Memory B cell (primary cell): ENCODE measurements around the gene TRIM45.
A peak's percentile ranks its signal among the peaks of the same experiment; 100 is the strongest.

Source experiments
- ATAC-seq: fragments of 150-1000 bp; cut with Tn5 transposase; 2 replicates; pipeline ENCODE4 v1.10.0; 2021; ENCODE audit warnings: low read depth, mild to moderate bottlenecking, moderate library complexity
- DNase-seq, 2 donors: peaks; one replicate each; pipeline ENCODE4 v3.0.0; 2022; ENCODE audit warnings: low spot score in 2 of 2
- H3K27ac Mint-ChIP-seq: one replicate; pipeline ENCODE4 v1.8.0; 2022; ENCODE audit warnings: mild to moderate bottlenecking, moderate library complexity, mixed read lengths
- H3K27me3 Mint-ChIP-seq: one replicate; pipeline ENCODE4 v1.8.0; 2022; ENCODE audit warnings: mixed read lengths
- H3K36me3 Mint-ChIP-seq: one replicate; pipeline ENCODE4 v1.8.0; 2022; ENCODE audit warnings: mild to moderate bottlenecking, mixed read lengths
- H3K4me1 Mint-ChIP-seq: one replicate; pipeline ENCODE4 v1.8.0; 2022; ENCODE audit warnings: mixed read lengths
- H3K4me3 Mint-ChIP-seq: one replicate; pipeline ENCODE4 v1.8.0; 2022; ENCODE audit warnings: mild to moderate bottlenecking, moderate library complexity, mixed read lengths
- H3K9me3 Mint-ChIP-seq: one replicate; pipeline ENCODE4 v1.8.0; 2022; ENCODE audit warnings: mixed read lengths

Gene TRIM45

GRCh38 chr1:117076648-117077047, 44.9 kb downstream of the TRIM45 start:
- peaks cover 44% of the 10 kb centered on the region for H3K36me3 Mint-ChIP-seq
- DNase-seq = no peak
- no peak overlapping the region for H3K4me3 Mint-ChIP-seq

DNA sequence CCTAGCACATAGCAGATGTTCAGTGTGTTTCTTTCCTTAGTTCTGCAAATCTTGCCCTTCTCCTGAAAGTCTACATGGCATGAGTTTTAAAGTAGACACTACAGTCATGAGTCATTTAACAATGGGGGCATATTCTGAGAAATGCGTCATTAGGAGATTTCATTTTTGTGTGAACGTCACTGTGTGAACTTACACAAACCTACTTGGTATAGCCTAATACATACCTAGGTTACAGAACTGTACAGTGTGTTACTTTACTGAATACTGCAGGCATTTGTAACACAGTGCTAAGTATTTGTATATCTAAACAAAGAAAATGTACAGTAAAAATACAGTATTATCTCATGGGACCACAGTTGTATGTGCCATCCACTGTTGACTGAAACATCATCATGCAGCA, 51.4 kb downstream of the TRIM45 start:
- DNase-seq (no peak), ATAC-seq (no peak)
- peaks cover 18% of the 10 kb centered on the region for H3K36me3 Mint-ChIP-seq
- H3K27me3 Mint-ChIP-seq = no peaks in the 10 kb centered on the region
- no peak overlapping the region for H3K4me3 Mint-ChIP-seq
- peaks cover 17% of the 10 kb centered on the region for H3K4me1 Mint-ChIP-seq
- H3K27ac Mint-ChIP-seq = no peak overlapping the region
- no peaks in the 10 kb centered on the region for H3K9me3 Mint-ChIP-seq

More at GRCh38 chr1:117076648-117077047, 44.9 kb downstream of the TRIM45 start:
- ATAC-seq = no peak
- peaks cover 2% of the 10 kb centered on the region for H3K4me1 Mint-ChIP-seq
- H3K9me3 Mint-ChIP-seq = no peaks in the 10 kb centered on the region
- H3K27me3 Mint-ChIP-seq = no peaks in the 10 kb centered on the region
- H3K27ac Mint-ChIP-seq = no peak overlapping the region

DNA sequence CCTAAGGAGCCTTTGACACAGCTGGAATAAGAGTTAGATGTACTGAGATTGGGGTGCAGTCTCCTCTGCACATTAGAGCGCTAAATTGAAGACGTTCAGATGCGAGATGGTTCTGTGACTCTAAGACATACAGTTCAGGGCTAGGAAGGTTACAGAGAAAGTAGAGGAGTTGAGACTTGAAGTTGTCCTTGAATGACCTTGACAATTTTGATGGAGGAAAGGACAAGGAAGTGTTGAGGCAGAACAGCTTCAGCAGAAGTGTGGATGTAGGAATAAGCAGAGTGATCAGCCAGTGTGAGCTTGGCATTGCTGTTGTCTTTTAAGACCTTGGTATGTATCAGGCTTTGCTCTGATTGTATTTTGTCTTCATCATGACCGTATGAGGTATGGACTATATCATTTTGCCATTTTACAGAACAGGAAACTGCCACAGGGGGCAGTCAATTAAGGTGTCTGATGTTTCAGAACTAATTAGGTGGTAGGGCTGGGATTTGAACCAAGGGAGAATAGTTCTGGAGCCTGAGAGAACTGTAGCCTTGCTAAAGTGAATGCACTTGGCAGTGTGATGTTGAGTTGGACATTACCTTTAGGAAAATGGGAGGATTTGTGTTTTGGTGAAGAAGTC, 52.2 kb downstream of the TRIM45 start:
- Mint-ChIP-seq H3K4me3 (no peak overlapping the region), H3K36me3 (peaks cover 14% of the 10 kb centered on the region), H3K27me3 (no peaks in the 10 kb centered on the region), H3K9me3 (no peaks in the 10 kb centered on the region), H3K4me1 (peaks cover 17% of the 10 kb centered on the region), H3K27ac (peak overlapping the region; percentile 3)
- DNase-seq = no peak
- no peak for ATAC-seq

DNA sequence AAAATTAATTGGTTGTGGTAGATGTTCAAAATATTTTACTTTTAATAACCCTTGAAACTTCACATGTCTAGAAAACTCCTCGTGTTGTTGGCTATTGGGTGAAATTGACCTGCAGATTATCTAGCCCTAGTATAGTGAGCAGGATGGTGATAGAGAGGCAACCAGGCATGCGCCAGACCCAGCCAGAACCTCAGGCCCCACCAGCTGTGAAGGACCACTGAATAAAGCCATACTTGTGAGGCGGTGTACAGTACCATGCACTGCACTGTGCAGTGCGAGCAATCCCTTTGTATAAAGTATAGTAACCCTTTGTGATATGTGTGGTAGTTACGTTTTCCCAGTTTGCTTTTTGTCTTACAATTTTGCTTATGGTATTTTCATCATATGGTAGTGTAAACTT, 53.0 kb downstream of the TRIM45 start:
- H3K9me3 Mint-ChIP-seq = no peaks in the 10 kb centered on the region
- H3K36me3 Mint-ChIP-seq = peaks cover 17% of the 10 kb centered on the region
- peaks cover 17% of the 10 kb centered on the region for H3K4me1 Mint-ChIP-seq
- H3K27ac Mint-ChIP-seq = no peak overlapping the region
- no peaks in the 10 kb centered on the region for H3K27me3 Mint-ChIP-seq
- no peak for ATAC-seq
- DNase-seq = no peak
- H3K4me3 Mint-ChIP-seq = no peak overlapping the region

- peak; percentile 79 for ATAC-seq
- Mint-ChIP-seq H3K27ac (peak overlapping the region; percentile 65), H3K27me3 (no peaks in the 10 kb centered on the region), H3K9me3 (no peaks in the 10 kb centered on the region), H3K4me3 (no peak overlapping the region), H3K36me3 (peaks cover 15% of the 10 kb centered on the region), H3K4me1 (peaks cover 17% of the 10 kb centered on the region)
- peak; percentile 18 to 25 for DNase-seq
Measured at GRCh38 chr1:117067533-117068370, 53.8 kb downstream of the TRIM45 start.

GRCh38 chr1:117066367-117066766, 55.2 kb downstream of the TRIM45 start:
- no peak for DNase-seq
- H3K4me1 Mint-ChIP-seq = peaks cover 20% of the 10 kb centered on the region
- no peaks in the 10 kb centered on the region for H3K27me3 Mint-ChIP-seq
- peak overlapping the region; percentile 22 for H3K27ac Mint-ChIP-seq
- H3K36me3 Mint-ChIP-seq = peaks cover 16% of the 10 kb centered on the region
- H3K4me3 Mint-ChIP-seq = no peak overlapping the region
- no peaks in the 10 kb centered on the region for H3K9me3 Mint-ChIP-seq
- no peak for ATAC-seq

DNA sequence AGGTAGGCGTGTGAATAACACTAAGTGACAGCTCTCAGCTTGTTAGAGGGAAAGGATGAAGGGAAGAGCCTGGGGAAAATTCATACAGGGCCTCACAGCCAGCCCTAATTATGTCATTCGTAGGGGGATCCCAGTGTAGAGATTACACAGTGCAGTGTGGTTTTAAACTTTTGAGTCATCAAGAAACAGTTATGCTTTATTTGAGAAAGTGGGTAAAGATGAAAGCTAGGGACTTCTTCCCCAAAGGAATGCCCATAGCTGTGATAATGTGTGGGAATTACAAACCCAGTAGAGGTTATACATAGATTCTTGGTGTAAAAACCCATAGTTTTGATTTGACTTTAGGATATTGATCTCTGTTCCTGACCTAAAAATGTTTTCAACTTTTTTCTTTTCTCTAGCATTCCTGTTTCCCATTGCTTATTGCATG, 59.5 kb downstream of the TRIM45 start:
- Mint-ChIP-seq H3K36me3 (peaks cover 11% of the 10 kb centered on the region), H3K4me1 (peaks cover 18% of the 10 kb centered on the region), H3K27ac (no peak overlapping the region), H3K4me3 (no peak overlapping the region), H3K9me3 (no peaks in the 10 kb centered on the region), H3K27me3 (no peaks in the 10 kb centered on the region)
- DNase-seq (no peak), ATAC-seq (no peak)
